HG03159 (cell line): ENCODE results near the gene STK17B.
A peak's percentile ranks its signal among the peaks of the same experiment; 100 is the strongest.

Experiments
- ATAC-seq: cut with Tn5 transposase; IDR thresholded peaks from one replicate; pipeline ENCODE4 v1.9.1; 2021; ENCODE audit warnings: mild to moderate bottlenecking, moderate library complexity; ENCODE audit not compliant: unreplicated experiment

The STK17B gene

GRCh38 chr2:196184921-196185320, 13.5 kb upstream of the STK17B start:
- ATAC-seq = no peak

DNA sequence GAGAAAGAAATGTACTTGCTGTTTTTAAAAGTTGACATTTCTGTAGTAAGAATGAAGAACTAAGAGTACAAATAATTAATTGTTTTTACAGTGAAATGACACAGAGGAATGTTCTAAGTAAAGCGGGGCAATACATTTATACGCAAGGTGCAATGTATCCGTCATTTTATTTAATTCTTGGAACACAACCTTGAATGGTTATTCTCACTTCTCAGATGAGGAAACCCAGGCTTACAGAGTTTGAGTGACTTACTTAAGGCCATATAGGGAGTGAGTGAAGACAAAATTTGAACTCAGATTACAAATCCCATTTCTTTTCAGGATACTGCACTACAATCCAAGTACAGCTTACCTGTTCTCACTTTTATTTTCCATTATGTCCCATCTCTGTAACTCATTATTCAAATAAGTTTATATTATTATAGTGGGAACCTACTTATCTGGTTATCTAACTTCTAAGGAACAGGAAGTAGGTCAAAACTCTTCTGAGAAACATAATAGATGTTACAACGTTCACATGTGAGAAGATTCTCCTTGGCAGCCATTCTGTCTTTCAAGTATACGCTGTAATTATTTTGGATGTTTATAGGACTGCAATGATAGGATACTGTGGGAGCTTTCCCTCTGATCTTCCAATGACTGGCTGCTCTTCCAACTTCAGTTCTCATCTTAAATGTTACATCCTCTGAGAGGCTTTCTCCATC, 12.3 kb upstream of the STK17B start:
- ATAC-seq = no peak

DNA sequence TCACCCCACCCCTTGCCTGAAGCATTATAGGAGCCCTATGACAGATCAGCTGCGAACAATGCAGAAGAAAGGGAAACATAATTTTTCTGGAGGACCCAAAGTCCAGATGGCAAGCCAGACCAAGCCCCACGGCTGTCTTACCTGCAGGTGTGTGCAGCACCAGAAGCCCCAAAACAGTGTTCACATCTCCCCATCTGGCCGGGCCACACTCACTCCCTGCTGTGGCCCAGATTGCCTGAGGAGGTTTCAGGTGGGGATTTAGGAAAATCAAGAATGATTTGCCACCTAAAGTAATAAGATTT, 11.7 kb upstream of the STK17B start:
- peak; percentile 24 for ATAC-seq

- ATAC-seq = peak; percentile 88
Measured at GRCh38 chr2:196182439-196183171, 11.2 kb upstream of the STK17B start.

GRCh38 chr2:196181484-196181883, 10.1 kb upstream of the STK17B start:
- ATAC-seq = no peak

- ATAC-seq = no peak
Measured at GRCh38 chr2:196177124-196177523, 5.7 kb upstream of the STK17B start.

DNA sequence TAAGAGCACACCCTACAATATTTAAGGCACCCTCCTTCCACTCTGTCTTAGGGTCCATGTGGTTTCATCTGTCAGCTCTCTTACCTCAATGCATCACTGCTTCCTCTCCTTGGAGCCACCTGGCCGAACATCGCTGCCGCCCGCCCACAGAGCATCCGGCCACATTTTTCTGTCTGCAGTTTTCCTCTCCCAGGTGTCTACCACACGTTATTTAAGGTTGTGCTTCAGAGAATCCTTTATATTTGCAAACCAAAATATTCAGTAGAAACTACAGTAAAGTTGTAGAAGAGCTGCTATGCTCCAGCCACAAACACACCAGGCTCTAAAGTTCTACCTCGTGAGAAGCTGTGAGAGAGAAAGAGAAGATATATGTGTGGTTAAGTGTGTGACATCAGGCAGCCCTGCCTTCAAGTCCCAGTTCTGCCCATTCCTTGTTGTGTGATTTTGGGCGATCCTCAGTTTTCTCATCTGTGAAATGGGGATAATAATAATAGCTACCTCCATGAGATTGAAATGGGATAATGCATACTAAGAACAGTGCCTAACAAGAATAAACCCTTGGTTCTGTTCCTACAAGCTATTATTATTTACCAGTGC, 4.9 kb upstream of the STK17B start:
- ATAC-seq = peak; percentile 67

- no peak for ATAC-seq
Measured at GRCh38 chr2:196174404-196174803, 3.0 kb upstream of the STK17B start.

- no peak for ATAC-seq
Measured at GRCh38 chr2:196173505-196173904, 2.1 kb upstream of the STK17B start.

GRCh38 chr2:196172951-196173350, 1.6 kb upstream of the STK17B start:
- ATAC-seq = no peak

- no peak for ATAC-seq
Measured at GRCh38 chr2:196171946-196172345, 568 bp upstream of the STK17B start.

- peak; percentile 16 for ATAC-seq
Measured at GRCh38 chr2:196170606-196171247, 651 bp downstream of the STK17B start.

DNA sequence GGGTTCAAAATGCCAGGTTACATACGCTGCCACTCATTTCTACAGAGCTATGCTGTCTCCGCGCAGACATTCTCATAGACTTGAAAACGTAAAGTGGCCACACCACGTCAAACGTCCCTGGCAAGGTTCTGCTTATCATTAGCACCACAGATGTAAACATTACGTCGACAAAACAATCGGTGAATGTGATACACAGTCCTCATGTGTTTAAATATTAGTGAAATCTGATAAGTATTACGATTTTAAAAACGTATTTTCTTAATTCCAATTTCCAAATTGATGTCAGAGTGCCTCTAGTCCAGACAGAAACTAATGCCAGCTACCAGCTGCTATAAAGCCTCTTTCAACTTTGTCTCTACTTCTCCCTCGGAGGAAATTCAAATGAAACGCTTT, 1.2 kb downstream of the STK17B start:
- no peak for ATAC-seq

DNA sequence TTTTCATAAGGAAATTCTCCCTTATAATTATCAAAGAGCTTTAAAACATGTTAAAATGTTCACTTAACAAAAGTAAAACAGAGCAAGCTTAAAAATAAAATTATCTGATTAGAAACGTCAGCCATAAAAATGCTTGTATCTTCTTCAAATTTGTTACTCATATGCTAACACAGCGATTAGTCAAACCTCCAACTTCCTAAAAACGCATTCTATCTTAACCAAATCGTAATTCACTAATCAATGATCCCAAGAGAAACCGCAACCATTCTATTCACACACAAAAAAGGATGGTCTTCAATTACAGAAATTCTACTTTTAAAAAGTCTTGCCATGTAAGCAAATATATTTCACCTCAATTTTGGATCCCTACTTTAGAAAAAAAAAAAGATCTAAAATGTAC, 1.9 kb downstream of the STK17B start:
- no peak for ATAC-seq

- ATAC-seq = no peak
Measured at GRCh38 chr2:196168181-196168580, 3.2 kb downstream of the STK17B start.

GRCh38 chr2:196167666-196168065, 3.7 kb downstream of the STK17B start:
- no peak for ATAC-seq

DNA sequence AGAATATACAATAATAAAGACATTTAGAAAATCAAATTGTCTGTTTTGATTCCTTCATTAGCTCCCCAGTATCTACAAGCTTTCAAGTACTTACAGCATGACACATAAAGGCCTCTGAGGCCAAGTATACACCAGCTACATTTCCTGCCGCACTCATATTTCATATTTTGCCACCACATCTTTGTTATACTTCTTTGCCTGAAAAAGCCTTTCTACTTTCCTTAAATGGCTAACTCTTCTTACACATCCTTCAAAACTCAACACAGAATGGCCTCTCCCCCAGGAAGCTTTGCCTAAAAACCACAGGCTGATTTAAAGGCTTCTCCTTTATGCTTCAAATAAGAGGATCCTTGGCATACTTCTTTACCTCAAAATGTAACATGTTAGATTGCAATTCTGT, 4.5 kb downstream of the STK17B start:
- no peak for ATAC-seq

DNA sequence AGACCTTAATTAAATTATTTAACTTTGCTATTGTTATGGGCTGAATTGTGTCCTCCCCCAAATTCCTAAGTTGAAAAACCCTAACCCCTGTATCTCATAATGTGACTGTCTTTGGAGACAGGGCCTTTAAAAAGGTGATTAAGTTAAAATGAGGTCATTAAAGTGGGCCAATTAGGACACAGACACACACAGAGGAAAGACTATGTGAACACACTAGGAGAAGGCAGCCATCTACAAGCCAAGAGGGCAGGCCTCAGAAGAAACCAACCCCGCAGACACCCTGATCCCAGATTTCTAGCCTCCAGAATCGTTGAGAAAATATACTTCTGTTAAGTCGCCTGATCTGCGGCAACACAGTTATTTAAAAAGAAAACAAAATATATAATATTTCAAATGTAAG, 6.4 kb downstream of the STK17B start:
- ATAC-seq = no peak

- ATAC-seq = no peak
Measured at GRCh38 chr2:196163285-196163684, 8.1 kb downstream of the STK17B start.

DNA sequence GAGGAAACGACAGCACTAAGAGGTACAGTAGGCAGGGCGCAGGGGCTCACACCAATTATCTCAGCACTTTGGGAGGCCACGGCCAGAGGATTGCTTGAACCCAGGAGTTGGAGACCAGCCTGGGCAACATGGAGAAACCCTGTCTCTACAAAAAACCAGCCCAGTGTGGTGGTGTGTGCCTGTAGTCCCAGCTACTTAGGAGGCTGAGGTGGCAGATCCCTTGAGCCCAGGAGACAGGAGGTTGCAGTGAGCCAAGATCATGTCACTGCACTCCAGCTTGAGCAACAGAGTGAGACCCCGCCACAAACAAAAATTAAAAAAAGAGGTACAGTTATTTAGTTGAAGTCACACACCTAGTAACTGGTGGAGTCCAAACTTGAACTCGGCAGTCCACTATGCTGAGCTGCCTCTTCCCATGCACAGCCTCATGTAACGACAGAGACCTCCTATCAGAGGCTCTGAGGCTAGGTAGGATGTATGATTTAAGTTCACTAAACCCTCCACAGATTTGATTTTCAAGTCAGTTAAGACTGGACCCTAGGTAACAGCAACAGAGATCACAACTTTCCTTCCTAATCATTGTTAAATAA, 8.7 kb downstream of the STK17B start:
- ATAC-seq = no peak

- ATAC-seq = no peak
Measured at GRCh38 chr2:196160946-196161345, 10.4 kb downstream of the STK17B start.

GRCh38 chr2:196160101-196160500, 11.3 kb downstream of the STK17B start:
- peak; percentile 73 for ATAC-seq
